NT2/D1 (cell line): Measurements from ENCODE around the gene XYLT2.

Experiments used
- SUZ12 ChIP-seq: IDR thresholded peaks from 2 replicates; pipeline ENCODE4 v1.6.1; 2011; ENCODE audit not compliant: insufficient read length, insufficient read depth; ENCODE audit errors: extremely low read depth
- YY1 ChIP-seq: IDR thresholded peaks from 2 replicates; pipeline ENCODE4 v1.6.1; 2011; ENCODE audit not compliant: insufficient read length, insufficient read depth
- ZNF274 ChIP-seq: IDR thresholded peaks from 2 replicates; pipeline ENCODE4 v1.6.1; 2011; ENCODE audit warnings: mild to moderate bottlenecking, low read depth, low read length

GRCh38 chr17:50338645-50339044 is 7.3 kb upstream of the XYLT2 start:
- TF ChIP-seq YY1 (no peak), ZNF274 (no peak), SUZ12 (no peak)
